AG09319 (cell line): ENCODE measurements around the gene GRB14.
"Not testable (repeated sequence)": the region's sequence is repeated elsewhere in the genome, so short reads cannot be mapped to it uniquely, and the experiment has no call there.

ENCODE experiments used
- DNase-seq: peaks from one replicate; pipeline ENCODE4 v3.0.0-alpha.2; 2010; ENCODE audit warnings: low read depth; ENCODE audit errors: extremely low read depth
- CTCF ChIP-seq: IDR thresholded peaks from 2 replicates; pipeline ENCODE4 v1.5.1; 2011; ENCODE audit warnings: low read depth, mild to moderate bottlenecking, inconsistent platforms, low read length, moderate library complexity

Gene GRB14

DNA sequence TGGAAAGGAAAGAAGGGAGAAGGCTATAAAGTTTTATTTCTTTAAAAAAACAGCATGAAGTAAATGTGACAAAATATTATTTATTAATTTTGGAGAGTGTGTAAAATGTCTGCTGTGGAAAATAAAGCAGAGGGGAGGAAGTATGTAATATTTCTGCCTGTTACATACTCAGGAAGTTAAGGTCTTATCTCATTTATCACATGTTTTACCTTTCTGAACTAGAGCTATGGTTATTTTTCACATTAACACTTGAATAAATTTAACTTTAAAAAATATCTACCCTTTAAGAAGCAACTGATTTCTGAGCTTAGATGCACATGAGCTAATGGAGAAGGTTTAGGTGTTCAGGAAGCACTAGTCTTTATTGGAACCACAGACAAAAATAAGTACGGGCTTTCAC is 148.3 kb downstream of the GRB14 start:
- DNase-seq: no peak
- TF ChIP-seq CTCF: no peak

DNA sequence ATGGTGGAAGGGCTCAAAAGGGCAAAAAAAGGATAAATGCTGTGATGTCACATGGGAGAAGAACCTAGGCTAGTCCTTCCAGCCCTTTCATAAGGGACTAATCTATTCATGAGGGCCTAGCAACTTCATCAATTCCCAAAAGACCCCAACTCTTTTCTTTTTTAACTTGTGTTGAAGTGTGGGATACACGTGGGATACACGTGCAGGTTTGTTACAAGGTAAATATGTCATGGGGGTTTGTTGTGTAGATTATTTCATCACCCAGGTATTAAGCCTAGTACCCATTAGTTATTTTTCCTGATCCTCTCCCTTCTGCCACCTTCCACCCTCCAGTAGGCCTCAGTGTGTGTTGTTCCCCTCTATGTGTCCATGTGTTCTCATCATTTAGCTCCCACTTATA is 156.2 kb downstream of the GRB14 start:
- not testable (repeated sequence) for DNase-seq

DNA sequence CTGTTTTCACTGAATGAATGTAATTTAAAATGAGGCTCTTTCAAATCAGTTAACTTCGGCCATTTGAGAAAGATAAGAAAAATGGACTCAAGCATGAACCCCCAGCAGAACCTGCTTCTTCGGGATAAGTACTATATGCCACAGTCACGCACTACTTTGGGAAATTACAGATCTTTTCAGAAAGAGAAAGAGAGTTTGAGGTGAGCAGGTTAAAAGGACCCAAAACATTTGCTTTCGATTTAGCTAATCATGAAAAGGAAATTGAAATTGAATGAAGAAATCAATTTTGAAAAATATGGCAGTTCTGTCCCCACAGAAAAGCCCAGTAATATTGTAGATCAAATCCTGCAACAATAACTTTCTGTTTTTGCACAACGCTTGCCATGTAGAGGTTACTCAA is 156.9 kb downstream of the GRB14 start:
- no peak for TF ChIP-seq CTCF
- no peak for DNase-seq

GRCh38 chr2:164458792-164459191 is 162.5 kb downstream of the GRB14 start:
- DNase-seq: no peak
- TF ChIP-seq CTCF: no peak

- DNase-seq: no peak
- no peak for TF ChIP-seq CTCF
Measured at GRCh38 chr2:164457271-164457670, 164.0 kb downstream of the GRB14 start.

GRCh38 chr2:164456619-164457018 is 164.7 kb downstream of the GRB14 start:
- no peak for TF ChIP-seq CTCF
- no peak for DNase-seq

- no peak for DNase-seq
- no peak for TF ChIP-seq CTCF
Measured at GRCh38 chr2:164453656-164454305, 167.5 kb downstream of the GRB14 start.

- TF ChIP-seq CTCF: no peak
- DNase-seq: no peak
Measured at GRCh38 chr2:164450278-164450677, 171.0 kb downstream of the GRB14 start.
